Activated T-cell treated with anti-CD3 and anti-CD28 coated beads, Interleukin-2, amount 50 U/mL, for 48 hours (primary cell): ENCODE results near the gene GARIN5B.
A peak's percentile ranks its signal among the peaks of the same experiment; 100 is the strongest.
"Not testable (repeated sequence)": the region's sequence is repeated elsewhere in the genome, so short reads cannot be mapped to it uniquely, and the experiment has no call there.

Source experiments
- DNase-seq, 2 experiments: peaks; one replicate each; pipeline ENCODE4 v3.0.0-alpha.2; 2020

Gene GARIN5B

DNA sequence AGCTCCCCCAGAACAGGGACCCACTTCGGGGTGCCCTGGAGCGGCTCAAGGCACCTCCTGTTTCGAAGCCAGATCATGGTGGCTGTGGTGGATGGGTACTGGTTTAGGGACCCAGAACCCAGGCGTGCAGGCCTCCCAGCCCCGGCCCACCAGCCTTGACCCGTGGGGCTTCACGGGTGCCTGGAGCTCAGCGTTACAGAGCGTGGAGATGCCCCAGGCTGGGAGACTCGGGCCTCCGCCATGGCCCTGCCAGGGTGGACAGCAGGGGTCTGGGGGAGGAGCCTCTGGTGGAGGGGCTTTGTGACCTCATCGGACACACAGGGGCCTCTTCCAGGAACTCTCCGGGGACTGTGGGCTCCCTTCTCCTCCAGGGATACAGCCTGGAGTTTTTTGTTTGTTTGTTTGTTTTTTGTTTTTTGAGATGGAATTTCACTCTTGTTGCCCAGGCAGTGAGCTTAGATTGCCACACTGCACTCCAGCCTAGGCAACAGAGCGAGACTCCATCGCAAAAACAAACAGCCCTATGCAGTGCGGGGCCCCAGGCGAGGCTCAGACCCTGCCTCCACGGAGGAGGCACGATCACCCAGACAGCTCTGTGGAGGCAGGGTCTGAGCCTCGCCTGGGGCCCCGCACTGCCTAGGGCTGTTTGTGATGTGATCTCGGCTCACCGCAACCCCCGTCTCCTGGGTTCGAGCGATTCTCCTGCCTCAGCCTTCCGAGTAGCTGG is at the start of gene GARIN5B:
Gene GARIN5B (minus strand): TSS at position 271 of the 727 bp plus-strand sequence. CDS start 194 bp downstream, at position 77.
- DNase-seq = no peak

DNA sequence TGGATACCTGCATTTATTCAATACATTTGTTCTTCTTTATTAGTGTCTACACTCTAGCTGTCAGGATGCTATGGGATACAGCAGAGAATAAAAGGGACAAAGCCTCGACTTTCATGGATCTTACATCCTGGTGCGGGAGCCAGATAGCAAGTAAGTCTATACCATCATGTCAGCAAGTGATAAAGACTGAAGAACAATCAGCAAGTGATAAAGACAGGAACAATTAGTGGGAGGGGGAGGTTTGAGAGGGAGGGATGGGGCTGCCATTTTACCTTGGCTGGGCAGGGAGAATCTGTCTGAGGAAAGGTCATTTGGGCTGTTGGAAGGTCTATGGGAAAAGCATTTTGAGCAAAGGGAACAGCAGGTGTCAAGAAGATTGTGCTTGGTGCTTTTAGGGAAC is 47.1 kb upstream of the GARIN5B start:
- no peak for DNase-seq

DNA sequence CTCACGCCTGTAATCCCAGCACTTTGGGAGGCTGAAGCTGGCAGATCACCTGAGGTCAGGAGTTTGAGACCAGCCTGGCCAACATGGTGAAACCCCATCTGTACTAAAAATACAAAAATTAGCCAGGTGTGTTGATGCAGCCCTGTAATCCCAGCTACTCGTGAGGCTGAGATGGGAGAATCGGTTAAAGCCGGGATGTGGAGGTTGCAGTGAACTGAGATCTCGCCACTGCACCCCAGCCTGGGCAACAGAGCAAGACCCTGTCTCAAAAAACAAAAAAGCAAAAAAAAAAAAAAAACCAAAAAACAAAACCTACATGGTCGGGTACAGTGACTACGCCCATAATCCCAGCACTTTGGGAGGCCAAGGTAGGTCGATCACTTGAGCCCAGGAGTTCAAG is 46.1 kb upstream of the GARIN5B start:
- DNase-seq = not testable (repeated sequence)

- no peak for DNase-seq
Measured at GRCh38 chr19:55408533-55408872, 45.4 kb upstream of the GARIN5B start.

GRCh38 chr19:55407800-55408532 is 44.9 kb upstream of the GARIN5B start:
- DNase-seq = peak; percentile 96

DNA sequence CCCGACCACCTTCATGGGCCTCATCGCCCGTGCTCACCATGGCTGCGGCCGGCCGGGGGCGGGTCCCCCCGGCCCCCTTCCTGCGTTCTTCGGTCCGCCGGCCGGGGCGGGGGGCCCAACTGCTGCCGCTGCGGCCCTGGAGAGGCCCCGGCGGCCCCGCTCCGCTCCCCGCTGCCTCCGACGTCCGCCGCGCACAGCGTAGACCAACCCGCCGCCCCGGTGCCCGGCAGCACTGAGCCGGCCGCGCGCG is 44.4 kb upstream of the GARIN5B start, which contains the start of gene UBE2S:
Gene UBE2S (minus strand): TSS at position 239 of the 250 bp plus-strand sequence. CDS start 199 bp downstream, at position 40.
- DNase-seq = not testable (repeated sequence)

- peak in 1 of 2 experiments; percentile 34 for DNase-seq
Measured at GRCh38 chr19:55406826-55407549, 43.9 kb upstream of the GARIN5B start.

- DNase-seq = no peak
Measured at GRCh38 chr19:55406091-55406825, 43.2 kb upstream of the GARIN5B start.

DNA sequence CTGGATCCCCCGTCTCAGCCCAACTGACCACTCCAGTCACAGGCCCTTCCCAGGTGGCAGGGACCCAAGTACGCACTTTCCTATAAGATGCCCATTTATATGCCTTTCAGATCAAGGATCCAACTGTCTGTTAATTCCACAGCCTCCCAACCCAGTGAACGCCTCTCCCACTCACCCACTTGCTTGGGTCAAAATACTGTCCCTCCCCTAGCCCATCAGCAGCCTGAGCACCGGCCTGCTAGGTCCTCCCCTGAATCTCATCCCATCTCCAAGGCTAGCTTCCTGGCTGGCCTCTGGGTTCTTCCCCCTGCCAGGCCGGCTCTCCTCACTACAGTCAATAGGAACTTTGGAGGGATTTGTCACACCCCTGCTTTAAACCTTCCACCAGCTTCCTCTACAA is 42.6 kb upstream of the GARIN5B start:
- DNase-seq = no peak

DNA sequence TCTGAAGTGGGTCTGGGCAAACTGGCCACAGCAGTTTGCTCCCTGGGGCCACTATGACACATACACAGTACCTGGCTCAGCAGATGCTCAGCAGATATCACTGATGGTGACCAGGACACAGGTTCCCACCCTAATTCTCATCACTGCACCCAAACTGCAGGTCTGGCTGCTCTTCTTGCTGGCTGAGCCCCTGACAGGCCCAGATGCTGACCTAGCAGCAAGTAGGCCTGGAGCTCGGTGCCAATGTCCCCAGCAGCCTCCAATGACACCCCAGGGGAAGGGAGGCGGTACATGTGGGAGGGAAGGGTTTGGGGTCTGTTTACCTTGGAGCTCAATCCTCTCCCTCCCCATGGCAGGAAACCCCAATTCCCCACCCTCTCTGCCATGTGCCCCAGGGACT is 39.4 kb upstream of the GARIN5B start:
- DNase-seq = no peak

DNA sequence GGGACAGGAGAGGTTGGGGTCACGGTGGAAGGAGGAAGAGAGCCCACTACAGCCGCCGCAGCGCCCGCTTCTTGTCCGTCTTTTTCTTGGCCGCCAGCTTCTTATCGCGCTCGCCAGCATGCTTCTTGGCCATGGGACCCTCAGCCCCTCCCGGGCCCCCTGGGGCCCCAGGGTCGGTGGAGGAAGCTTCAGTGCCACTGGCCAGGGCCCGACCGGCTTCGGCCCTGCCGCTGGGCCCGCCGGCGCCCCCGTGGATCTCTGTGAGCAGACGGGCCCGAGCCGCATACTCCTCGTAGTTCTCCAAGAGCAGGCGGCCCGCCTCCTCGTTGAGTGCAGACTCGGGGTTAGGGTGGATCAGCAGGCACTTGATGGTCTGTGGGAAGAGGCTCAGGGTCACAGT is 38.3 kb upstream of the GARIN5B start:
- not testable (repeated sequence) for DNase-seq

GRCh38 chr19:55400281-55401087 is 37.4 kb upstream of the GARIN5B start:
- no peak for DNase-seq

- no peak for DNase-seq
Measured at GRCh38 chr19:55398200-55398925, 35.3 kb upstream of the GARIN5B start.

- DNase-seq = no peak
Measured at GRCh38 chr19:55392820-55393761, 30.0 kb upstream of the GARIN5B start.

- DNase-seq = no peak
Measured at GRCh38 chr19:55391702-55392615, 28.9 kb upstream of the GARIN5B start.

DNA sequence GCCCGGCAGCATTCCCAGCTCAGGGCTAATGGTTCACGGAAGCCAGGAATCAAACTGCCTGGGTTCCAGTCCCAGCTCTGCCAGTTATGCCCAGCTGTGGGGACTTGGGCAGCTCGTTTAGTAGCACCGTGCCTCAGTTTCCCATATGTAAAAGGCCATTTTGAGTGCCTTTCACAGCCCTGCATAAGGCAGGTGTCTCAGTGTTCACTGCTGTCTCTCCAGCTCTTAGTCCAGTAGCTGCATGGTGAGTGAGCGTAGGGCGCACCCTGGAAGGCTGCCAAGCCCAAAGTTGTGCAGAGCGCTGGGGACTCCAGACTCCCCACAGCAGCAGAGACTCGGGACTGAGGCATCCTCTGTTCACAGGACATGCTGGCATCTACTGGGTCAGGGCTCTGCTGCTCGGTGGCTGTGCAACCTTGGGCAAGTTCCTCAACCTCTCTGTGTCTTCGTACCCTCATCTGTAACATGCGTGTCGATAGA is 28.2 kb upstream of the GARIN5B start:
- peak in 1 of 2 experiments; percentile 56 for DNase-seq

GRCh38 chr19:55390461-55390880 is 27.4 kb upstream of the GARIN5B start:
- peak in 1 of 2 experiments; percentile 57 for DNase-seq

DNA sequence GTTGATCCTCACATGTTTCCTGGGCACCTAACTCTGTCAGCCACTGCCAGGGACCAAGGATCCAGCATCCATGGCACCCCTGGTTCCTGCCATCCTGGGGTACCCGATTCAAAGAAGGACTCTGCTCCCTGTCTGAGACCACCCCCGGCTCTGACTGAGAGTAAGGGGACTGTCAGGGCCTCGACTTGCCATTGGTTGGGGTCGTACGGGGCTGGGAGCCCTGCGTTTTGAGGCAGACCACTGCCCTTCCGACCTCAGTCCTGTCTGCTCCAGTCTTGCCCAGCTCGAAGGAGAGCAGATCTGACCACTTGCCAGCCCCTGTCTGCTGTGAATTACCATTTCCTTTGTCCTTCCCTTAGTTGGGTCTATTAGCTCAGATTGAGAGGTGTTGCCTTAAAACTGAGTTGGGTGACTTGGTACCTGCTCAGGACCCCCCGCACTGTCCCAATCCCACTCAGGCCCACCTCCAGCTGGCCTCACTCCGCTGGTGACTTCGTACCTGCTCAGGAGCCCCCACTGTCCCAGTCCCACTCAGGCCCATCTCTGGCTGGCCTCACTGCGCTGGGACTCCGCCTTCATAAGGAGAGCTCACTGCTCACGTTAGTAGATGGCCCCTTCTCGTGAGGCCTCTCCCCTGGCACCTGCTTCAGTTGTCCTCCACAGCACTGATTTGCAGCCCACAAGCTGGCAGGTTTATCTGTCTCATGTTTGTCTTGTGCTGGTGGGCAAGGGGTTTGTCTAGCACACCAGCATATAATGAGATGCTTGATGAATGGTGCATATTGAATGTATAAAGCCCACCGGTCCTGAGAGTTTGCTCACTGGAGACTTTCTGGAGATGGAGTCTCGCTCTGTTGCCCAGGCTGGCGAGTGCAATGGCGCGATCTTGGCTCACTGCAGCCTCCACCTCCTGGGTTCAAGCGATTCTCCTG is 26.6 kb upstream of the GARIN5B start:
- DNase-seq = peak in 1 of 2 experiments; percentile 48
